ENCODE data around the gene ADGRL1. TPM values are rescaled to one million over a fixed set of nuclear protein-coding genes. Genes with fewer than 3 reads are reported as not detected.

ADGRL1 gene
- total and polyA plus RNA-seq, 2 of the 8 experiments (the other 6 are each of a cell fraction or from before 2014, with no cell fraction given) = 95.6 to 112 TPM

DNA sequence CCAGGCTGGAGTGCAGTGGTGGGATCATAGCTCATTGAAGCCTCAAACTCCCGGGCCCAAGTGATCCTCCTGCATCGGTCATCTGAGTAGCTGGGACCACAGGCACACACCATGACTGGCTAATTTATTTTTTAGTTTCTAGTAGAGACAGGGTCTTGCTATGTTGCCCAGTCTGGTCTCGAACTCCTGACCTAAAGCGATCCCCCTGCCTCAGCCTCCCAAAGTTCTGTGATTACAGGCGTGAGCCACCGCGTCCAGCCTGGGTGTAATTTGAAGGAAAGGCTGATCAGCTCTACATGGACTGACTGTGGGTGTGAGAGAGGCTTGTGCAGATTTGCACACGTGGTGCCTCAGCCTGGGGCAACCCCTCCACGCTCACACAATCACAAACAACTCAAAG is 31.1 kb downstream of the ADGRL1 start:
- peaks cover 8% of the 10 kb centered on the region; the same call in 1 of the 2 replicates for H3K23me2 ChIP-seq (ENCODE audit: low read depth, low read length)
- no peak overlapping the region for H3K23ac ChIP-seq (ENCODE audit: insufficient read length)
- H2BK20ac ChIP-seq (ENCODE audit: low read length) = no peak overlapping the region
- H3K79me2 ChIP-seq (ENCODE audit: control insufficient read depth in 1 of 2, insufficient read depth in 2 of 2, low read length in 2 of 2) = no peaks in the 10 kb centered on the region
- H2AK5ac ChIP-seq (ENCODE audit: low read depth, low read length) = no peak overlapping the region
- no peak overlapping the region for H3K4me3 ChIP-seq (ENCODE audit: extremely low read depth in 1 of 4, insufficient read depth in 2 of 4, low read depth in 3 of 4, low read length in 4 of 4)
- H4K5ac ChIP-seq (ENCODE audit: insufficient read length, low read depth, low read length) = no peak overlapping the region
- no peak for FAIRE-seq
- H3K14ac ChIP-seq (ENCODE audit: insufficient read length) = no peak overlapping the region
- H3K79me1 ChIP-seq (ENCODE audit: low read depth, low read length) = peaks cover 2% of the 10 kb centered on the region; the same call in 1 of the 2 replicates
- H4K91ac ChIP-seq (replicated peaks; ENCODE audit: insufficient read length, low read length) = no peak overlapping the region
- H3K4me1 ChIP-seq (replicated peaks in 1 of 4; ENCODE audit: control insufficient read depth in 3 of 4, insufficient read depth in 4 of 4, low read length in 3 of 4) = no peaks in the 10 kb centered on the region
- no peak overlapping the region for H3K18ac ChIP-seq (ENCODE audit: extremely low read depth, low read length)
- no peak overlapping the region for H2AFZ ChIP-seq (ENCODE audit: low read length)
- no peak overlapping the region for H2BK15ac ChIP-seq (ENCODE audit: low read length)
- no peak overlapping the region for H2BK12ac ChIP-seq (ENCODE audit: low read depth, low read length)
- DNase-seq (ENCODE audit: low read depth in 1 of 2, low spot score in 2 of 2) = no peak
- WGBS, 2 experiments (ENCODE audit: extremely low coverage in 1 of 2, insufficient coverage in 1 of 2, insufficient read length in 1 of 2, insufficient replicate concordance in 2 of 2, low coverage in 1 of 2, low lambda C conversion rate in 2 of 2, missing lambda C conversion rate in 1 of 2) = 89% methylated on average over 9 of the region's 9 CpGs; no CpG with 5 or more reads in 1 of the 2 experiments
- no peaks in the 10 kb centered on the region for H3K9me3 ChIP-seq (ENCODE audit: insufficient read depth in 2 of 2, low read depth in 1 of 2, low read length in 1 of 2)
- no peaks in the 10 kb centered on the region for H3K27me3 ChIP-seq (replicated peaks in 1 of 4; ENCODE audit: control insufficient read depth in 3 of 4, extremely low read depth in 1 of 4, insufficient read depth in 3 of 4, low read length in 3 of 4)
- no peak overlapping the region for H3K9ac ChIP-seq (replicated peaks in 1 of 4; ENCODE audit: extremely low read depth in 1 of 4, low read depth in 3 of 4, low read length in 3 of 4)
- ChIA-PET CTCF (ENCODE audit: partially characterized antibody) (interaction anchor here (0.8 to 1.1 kb wide), 2 partner anchors 9 to 21 kb away, joined by 4 read pairs; no protein-coding TSS in a partner anchor), POLR2A (ENCODE audit: partially characterized antibody) (no interaction called here)
- no peak overlapping the region for H3K4me2 ChIP-seq (ENCODE audit: insufficient read depth in 1 of 2, low read depth in 2 of 2, low read length in 2 of 2)
- H2BK120ac ChIP-seq (replicated peaks; ENCODE audit: low read depth, low read length) = no peak overlapping the region
- peaks cover 17 to 79% (median 52%) of the 10 kb centered on the region in 4 experiments; a peak in 7 of 8 replicates for H3K36me3 ChIP-seq (ENCODE audit: control insufficient read depth in 2 of 4, insufficient read depth in 4 of 4, low read length in 3 of 4)
- no peak overlapping the region for H3K4ac ChIP-seq (replicated peaks; ENCODE audit: insufficient read length, low read depth, low read length)
- no peak overlapping the region for H3K56ac ChIP-seq (replicated peaks; ENCODE audit: insufficient read length, low read depth, low read length)
- H4K8ac ChIP-seq (ENCODE audit: extremely low read depth, insufficient read depth, low read length) = no peak overlapping the region
- no peak overlapping the region for H2BK5ac ChIP-seq (ENCODE audit: low read depth, low read length)
- H3K27ac ChIP-seq (ENCODE audit: low read depth, low read length) = no peak overlapping the region
- peaks cover 2 to 23% of the 10 kb centered on the region in 2 experiments for H4K20me1 ChIP-seq (replicated peaks in 1 of 2; ENCODE audit: control insufficient read depth in 1 of 2, insufficient read depth in 2 of 2, low read length in 2 of 2)
- no peak for TF ChIP-seq RBBP5 (IDR thresholded peaks at IDR 0.05; ENCODE audit: borderline replicate concordance, low read depth, low read length)
- no peak for TF ChIP-seq EZH2 (IDR thresholded peaks at IDR 0.05; ENCODE audit: low read depth, low read length, severe bottlenecking)
- no peak for TF ChIP-seq SP1 (IDR thresholded peaks at IDR 0.05; ENCODE audit: low read depth, low read length)
- no peak for TF ChIP-seq FOSL1 (IDR thresholded peaks at IDR 0.05; ENCODE audit: insufficient read depth, low read depth, low read length)
- TF ChIP-seq NANOG (IDR thresholded peaks at IDR 0.05; ENCODE audit: insufficient read depth, low read depth, low read length, poor library complexity, severe bottlenecking) = no peak
- no peak for TF ChIP-seq CHD2 (IDR thresholded peaks at IDR 0.05; ENCODE audit: low read length)
- no peak for TF ChIP-seq ASH2L (IDR thresholded peaks at IDR 0.05; ENCODE audit: low read length)
- no peak for TF ChIP-seq ZNF274 (IDR thresholded peaks at IDR 0.05; ENCODE audit: borderline replicate concordance, extremely low read depth, low read length)
- TF ChIP-seq TCF12 (IDR thresholded peaks at IDR 0.05; ENCODE audit: low read depth, low read length) = no peak
- no peak for TF ChIP-seq BCL11A (IDR thresholded peaks at IDR 0.05; ENCODE audit: low read depth in 2 of 2, low read length in 2 of 2)
- TF ChIP-seq MAFK (IDR thresholded peaks at IDR 0.05; ENCODE audit: low read depth, low read length) = no peak
- no peak for TF ChIP-seq SIX5 (IDR thresholded peaks at IDR 0.05; ENCODE audit: low read depth, low read length)
- no peak for TF ChIP-seq SP4 (IDR thresholded peaks at IDR 0.05; ENCODE audit: low read length)
- TF ChIP-seq, protein P1, sequence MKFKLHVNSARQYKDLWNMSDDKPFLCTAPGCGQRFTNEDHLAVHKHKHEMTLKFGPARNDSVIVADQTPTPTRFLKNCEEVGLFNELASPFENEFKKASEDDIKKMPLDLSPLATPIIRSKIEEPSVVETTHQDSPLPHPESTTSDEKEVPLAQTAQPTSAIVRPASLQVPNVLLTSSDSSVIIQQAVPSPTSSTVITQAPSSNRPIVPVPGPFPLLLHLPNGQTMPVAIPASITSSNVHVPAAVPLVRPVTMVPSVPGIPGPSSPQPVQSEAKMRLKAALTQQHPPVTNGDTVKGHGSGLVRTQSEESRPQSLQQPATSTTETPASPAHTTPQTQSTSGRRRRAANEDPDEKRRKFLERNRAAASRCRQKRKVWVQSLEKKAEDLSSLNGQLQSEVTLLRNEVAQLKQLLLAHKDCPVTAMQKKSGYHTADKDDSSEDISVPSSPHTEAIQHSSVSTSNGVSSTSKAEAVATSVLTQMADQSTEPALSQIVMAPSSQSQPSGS (IDR thresholded peaks at IDR 0.05; ENCODE audit: low read length) = no peak
